Astrocyte of the cerebellum (primary cell): ENCODE measurements around the gene KRTAP6-2.

ENCODE experiments used
- DNase-seq: peaks from one replicate; pipeline ENCODE4 v3.0.0-alpha.2; 2011; ENCODE audit warnings: low read depth
- H3K4me3 ChIP-seq: 2 replicates; pipeline ENCODE4 v1.5.1; 2011; ENCODE audit warnings: mild to moderate bottlenecking, low read depth, low read length, moderate library complexity
- CTCF ChIP-seq: IDR thresholded peaks from 2 replicates; pipeline ENCODE4 v1.5.1; 2012; ENCODE audit warnings: low read length, low read depth, moderate library complexity, mild to moderate bottlenecking; ENCODE audit errors: missing control alignments
- in situ Hi-C: cut with HindIII; loops from 2 replicates; pipeline ENCODE4 v1.10.0; 2017; ENCODE audit warnings: low sequenced_read_pairs

KRTAP6-2 gene

GRCh38 chr21:30590297-30590696, 8.4 kb downstream of the KRTAP6-2 start, which contains the start of gene KRTAP22-2:
TSS of gene KRTAP22-2 (minus strand) at chr21:30590397.
- TF ChIP-seq CTCF, result no peak
- in situ Hi-C loops, result no loop called here
- no peak within 1 kb of the TSS for H3K4me3 ChIP-seq

GRCh38 chr21:30582870-30583269, 15.8 kb downstream of the KRTAP6-2 start:
- TF ChIP-seq CTCF, result no peak
- no peak overlapping the region for H3K4me3 ChIP-seq
- in situ Hi-C loops, result no loop called here
- DNase-seq, result no peak

More at GRCh38 chr21:30590297-30590696, 8.4 kb downstream of the KRTAP6-2 start, which contains the start of gene KRTAP22-2:
- DNase-seq, result no peak

GRCh38 chr21:30580132-30580531, 18.6 kb downstream of the KRTAP6-2 start:
- TF ChIP-seq CTCF, result no peak
- in situ Hi-C loops, result no loop called here
- no peak overlapping the region for H3K4me3 ChIP-seq
- DNase-seq, result no peak

GRCh38 chr21:30579346-30579745, 19.4 kb downstream of the KRTAP6-2 start:
- DNase-seq, result no peak
- in situ Hi-C loops, result no loop called here
- TF ChIP-seq CTCF, result no peak

GRCh38 chr21:30577766-30578165, 20.9 kb downstream of the KRTAP6-2 start:
- in situ Hi-C loops, result no loop called here
- no peak for DNase-seq
- no peak for TF ChIP-seq CTCF
- no peak overlapping the region for H3K4me3 ChIP-seq

More at GRCh38 chr21:30579346-30579745, 19.4 kb downstream of the KRTAP6-2 start:
- no peak overlapping the region for H3K4me3 ChIP-seq

GRCh38 chr21:30567617-30568016, 31.1 kb downstream of the KRTAP6-2 start:
- no peak overlapping the region for H3K4me3 ChIP-seq
- no peak for TF ChIP-seq CTCF
- in situ Hi-C loops, result no loop called here
- no peak for DNase-seq

- no peak for DNase-seq
- no peak overlapping the region for H3K4me3 ChIP-seq
- TF ChIP-seq CTCF, result no peak
- in situ Hi-C loops, result no loop called here
These were observed 35.1 kb downstream of the KRTAP6-2 start for GRCh38 chr21:30563630-30564029.
